Trophoblast cell (in vitro differentiated cells and primary cell): Measurements from ENCODE around the gene SRRM2.

Source experiments
- DNase-seq, 2 donors: peaks; one replicate each; pipeline ENCODE4 v3.0.0-alpha.2; 2016
- H2AFZ ChIP-seq: 2 replicates; pipeline ENCODE4 v1.6.1; 2013; ENCODE audit warnings: low read length, moderate library complexity, mild to moderate bottlenecking; ENCODE audit not compliant: insufficient read depth, poor library complexity
- H2AK5ac ChIP-seq: 2 replicates; pipeline ENCODE4 v1.6.1; 2013; ENCODE audit warnings: mild to moderate bottlenecking, low read length
- H2BK120ac ChIP-seq: 2 replicates; pipeline ENCODE4 v1.6.1; 2013; ENCODE audit warnings: low read length, mild to moderate bottlenecking, moderate library complexity; ENCODE audit not compliant: insufficient read depth, poor library complexity
- H2BK12ac ChIP-seq: 2 replicates; pipeline ENCODE4 v1.6.1; 2013; ENCODE audit warnings: mild to moderate bottlenecking, low read length, moderate library complexity
- H2BK5ac ChIP-seq: 2 replicates; pipeline ENCODE4 v1.6.1; 2013; ENCODE audit warnings: low read length, low read depth, moderate library complexity, mild to moderate bottlenecking; ENCODE audit not compliant: poor library complexity
- H3K14ac ChIP-seq: 2 replicates; pipeline ENCODE4 v1.6.1; 2013; ENCODE audit warnings: mild to moderate bottlenecking, low read length
- H3K18ac ChIP-seq: 2 replicates; pipeline ENCODE4 v1.6.1; 2013; ENCODE audit warnings: mild to moderate bottlenecking, low read length
- H3K23ac ChIP-seq: 2 replicates; pipeline ENCODE4 v1.6.1; 2013; ENCODE audit warnings: low read length
- H3K27ac ChIP-seq: 2 replicates; pipeline ENCODE4 v1.5.1; 2013; ENCODE audit warnings: low read depth, mild to moderate bottlenecking, inconsistent platforms, low read length, moderate library complexity
- H3K27me3 ChIP-seq: 2 replicates; pipeline ENCODE4 v1.6.1; 2013; ENCODE audit warnings: inconsistent platforms, mild to moderate bottlenecking, low read length, moderate library complexity; ENCODE audit not compliant: insufficient read depth
- H3K36me3 ChIP-seq, 2 experiments: 1 replicate in 1 of 2; 2 replicates in 1 of 2; pipeline ENCODE4 v1.6.1; 2013; ENCODE audit warnings: low read length in 2 of 2, mild to moderate bottlenecking in 2 of 2, moderate library complexity in 1 of 2; ENCODE audit not compliant: insufficient read depth in 2 of 2, control insufficient read depth in 1 of 2
- H3K4ac ChIP-seq: 2 replicates; pipeline ENCODE4 v1.6.1; 2013; ENCODE audit warnings: low read depth, mild to moderate bottlenecking, low read length, moderate library complexity
- H3K4me1 ChIP-seq, 2 experiments: 1 replicate in 1 of 2; 2 replicates in 1 of 2; pipeline ENCODE4 v1.6.1; 2013; ENCODE audit warnings: low read length in 2 of 2, mild to moderate bottlenecking in 2 of 2, moderate library complexity in 1 of 2; ENCODE audit not compliant: insufficient read depth in 2 of 2, control insufficient read depth in 1 of 2
- H3K4me2 ChIP-seq: 2 replicates; pipeline ENCODE4 v1.6.1; 2013; ENCODE audit warnings: inconsistent platforms, mild to moderate bottlenecking, low read length, moderate library complexity
- H3K4me3 ChIP-seq: 2 replicates; pipeline ENCODE4 v1.5.1; 2013; ENCODE audit warnings: mild to moderate bottlenecking, low read depth, low read length, inconsistent platforms
- H3K79me1 ChIP-seq: one replicate; pipeline ENCODE4 v1.6.1; 2013; ENCODE audit warnings: low read length
- H3K79me2 ChIP-seq: 2 replicates; pipeline ENCODE4 v1.6.1; 2013; ENCODE audit warnings: low read length, mild to moderate bottlenecking; ENCODE audit not compliant: control insufficient read depth, insufficient read depth, poor library complexity
- H3K9ac ChIP-seq: 2 replicates; pipeline ENCODE4 v1.6.1; 2013; ENCODE audit warnings: mild to moderate bottlenecking, low read length
- H3K9me3 ChIP-seq: 2 replicates; pipeline ENCODE4 v1.6.1; 2013; ENCODE audit warnings: low read depth, mild to moderate bottlenecking, control low read depth, inconsistent platforms, low read length; ENCODE audit not compliant: insufficient read depth
- H4K12ac ChIP-seq: 2 replicates; pipeline ENCODE4 v1.6.1; 2013; ENCODE audit warnings: low read depth, mild to moderate bottlenecking, low read length, moderate library complexity
- H4K8ac ChIP-seq: 2 replicates; pipeline ENCODE4 v1.6.1; 2013; ENCODE audit warnings: low read depth, mild to moderate bottlenecking, low read length, moderate library complexity
- H4K91ac ChIP-seq: one replicate; pipeline ENCODE4 v1.6.1; 2013; ENCODE audit warnings: low read depth, mild to moderate bottlenecking, low read length, moderate library complexity
- WGBS: extraction: QIAGEN DNeasy Blood & Tissue Kit; methylation state at CpG from one replicate; pipeline ENCODE4 v1.1.7; 2013; ENCODE audit warnings: missing lambda C conversion rate; ENCODE audit not compliant: insufficient read length, insufficient coverage; ENCODE audit errors: extremely low coverage; 5-methylcytosine and 5-hydroxymethylcytosine counted together

SRRM2 gene

DNA sequence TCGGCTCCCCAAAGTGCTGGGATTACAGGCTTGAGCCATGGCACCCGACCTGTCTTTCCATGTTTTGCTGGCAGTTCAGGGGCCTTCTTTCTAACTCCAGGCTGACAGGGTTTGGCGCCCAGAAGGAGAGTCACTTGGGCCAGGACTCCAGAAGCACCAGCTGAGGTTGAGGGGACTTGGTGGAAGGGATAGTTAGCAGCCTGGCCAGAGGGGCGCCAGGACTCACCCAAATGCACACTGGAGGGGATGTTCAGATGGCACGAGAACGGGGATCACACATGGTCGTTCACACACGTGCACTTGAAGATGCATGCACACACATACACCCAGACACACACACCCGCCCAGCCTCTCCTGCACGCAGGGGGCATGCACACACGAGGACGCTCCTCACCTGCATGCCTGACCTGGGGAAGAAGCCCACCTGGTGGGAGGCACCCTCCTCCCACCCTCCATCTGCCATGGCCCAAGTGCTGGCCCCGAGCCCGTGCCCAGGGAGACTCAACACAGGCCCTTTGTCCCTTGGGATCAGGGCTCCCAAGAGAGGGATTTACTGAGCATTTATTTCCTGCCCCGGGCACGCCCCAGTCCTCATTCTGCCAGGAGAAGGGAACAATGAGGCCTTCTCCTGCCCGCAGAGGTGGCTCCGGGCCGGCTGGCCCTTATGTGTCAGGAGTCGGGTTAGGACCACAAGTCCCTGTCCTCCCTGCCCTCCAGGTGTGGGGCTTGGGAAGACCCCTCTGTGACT, 62.3 kb downstream of the SRRM2 start:
- H2BK5ac ChIP-seq = no peak overlapping the region
- DNase-seq = no peak
- H3K79me2 ChIP-seq = no peaks in the 10 kb centered on the region
- H3K14ac ChIP-seq = no peak overlapping the region
- no peaks in the 10 kb centered on the region for H3K27me3 ChIP-seq
- H3K27ac ChIP-seq = no peak overlapping the region
- H2AFZ ChIP-seq = no peak overlapping the region
- no peak overlapping the region for H3K4me2 ChIP-seq
- H3K4me3 ChIP-seq = no peak overlapping the region
- no peak overlapping the region for H2BK120ac ChIP-seq
- no peak overlapping the region for H4K12ac ChIP-seq
- no peaks in the 10 kb centered on the region for H3K36me3 ChIP-seq
- H4K91ac ChIP-seq = no peak overlapping the region
- no peak overlapping the region for H3K9ac ChIP-seq
- H3K23ac ChIP-seq = no peak overlapping the region
- no peak overlapping the region for H4K8ac ChIP-seq
- H3K79me1 ChIP-seq = no peaks in the 10 kb centered on the region
- no CpG with 5 or more reads among the region's 20 CpGs for WGBS
- H3K4ac ChIP-seq = no peak overlapping the region
- H2AK5ac ChIP-seq = no peak overlapping the region
- no peak overlapping the region for H3K18ac ChIP-seq
- H3K9me3 ChIP-seq = no peaks in the 10 kb centered on the region
- H3K4me1 ChIP-seq = no peaks in the 10 kb centered on the region
- H2BK12ac ChIP-seq = no peak overlapping the region

DNA sequence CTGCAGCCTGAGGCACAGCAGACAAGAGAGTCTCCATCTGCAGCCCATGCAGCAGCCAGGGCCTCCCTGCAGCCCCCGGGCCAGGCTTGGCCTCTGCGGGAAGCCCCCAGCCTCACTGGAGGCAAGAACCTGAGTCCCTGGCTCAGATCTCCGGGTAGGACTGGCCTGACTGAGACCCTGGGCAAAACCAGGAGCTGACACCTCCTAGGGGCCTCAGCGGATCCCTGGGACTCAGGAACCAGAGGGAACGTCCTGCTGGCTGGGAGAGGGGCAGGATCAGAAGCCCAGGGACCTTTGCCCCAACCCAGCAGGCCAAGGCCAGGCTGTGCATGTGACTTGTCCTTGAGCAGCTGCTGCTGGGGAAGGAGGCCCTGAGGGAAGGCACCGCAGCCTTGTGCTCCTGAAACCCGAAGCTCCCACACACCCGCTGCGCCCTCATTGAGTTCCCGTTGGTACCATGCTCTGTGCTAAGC, 62.9 kb downstream of the SRRM2 start:
- no CpG with 5 or more reads among the region's 10 CpGs for WGBS
- H2BK12ac ChIP-seq = no peak overlapping the region
- no peak overlapping the region for H4K12ac ChIP-seq
- no peak overlapping the region for H4K91ac ChIP-seq
- no peaks in the 10 kb centered on the region for H3K4me1 ChIP-seq
- no peaks in the 10 kb centered on the region for H3K36me3 ChIP-seq
- H3K27me3 ChIP-seq = no peaks in the 10 kb centered on the region
- H3K4ac ChIP-seq = no peak overlapping the region
- no peak overlapping the region for H3K27ac ChIP-seq
- no peaks in the 10 kb centered on the region for H3K79me1 ChIP-seq
- H3K4me3 ChIP-seq = no peak overlapping the region
- no peak overlapping the region for H2AFZ ChIP-seq
- no peak overlapping the region for H3K14ac ChIP-seq
- H3K9ac ChIP-seq = no peak overlapping the region
- H3K18ac ChIP-seq = no peak overlapping the region
- no peak overlapping the region for H2BK5ac ChIP-seq
- H3K79me2 ChIP-seq = no peaks in the 10 kb centered on the region
- H4K8ac ChIP-seq = no peak overlapping the region
- H3K9me3 ChIP-seq = no peaks in the 10 kb centered on the region
- no peak overlapping the region for H2AK5ac ChIP-seq
- H2BK120ac ChIP-seq = no peak overlapping the region
- no peak overlapping the region for H3K23ac ChIP-seq
- no peak for DNase-seq
- no peak overlapping the region for H3K4me2 ChIP-seq

- no peaks in the 10 kb centered on the region for H3K9me3 ChIP-seq
- H3K79me1 ChIP-seq = no peaks in the 10 kb centered on the region
- H3K9ac ChIP-seq = no peak within 1 kb of the TSS
- no peaks in the 10 kb centered on the region for H3K27me3 ChIP-seq
- H2AFZ ChIP-seq = no peak within 1 kb of the TSS
- H3K36me3 ChIP-seq = no peaks in the 10 kb centered on the region
- H2BK12ac ChIP-seq = no peak within 1 kb of the TSS
- DNase-seq = no peak
- no peak within 1 kb of the TSS for H3K4me3 ChIP-seq
- no peak within 1 kb of the TSS for H3K4ac ChIP-seq
- H4K8ac ChIP-seq = no peak within 1 kb of the TSS
- H3K4me1 ChIP-seq = peaks cover 4 to 7% of the 10 kb centered on the region in 2 experiments
- no peaks in the 10 kb centered on the region for H3K79me2 ChIP-seq
- no peak within 1 kb of the TSS for H3K4me2 ChIP-seq
- no peak within 1 kb of the TSS for H4K91ac ChIP-seq
- H3K18ac ChIP-seq = no peak within 1 kb of the TSS
- H2BK120ac ChIP-seq = no peak within 1 kb of the TSS
- WGBS = no CpG with 5 or more reads among the region's 28 CpGs
- no peak within 1 kb of the TSS for H3K14ac ChIP-seq
- no peak within 1 kb of the TSS for H3K23ac ChIP-seq
- H4K12ac ChIP-seq = no peak within 1 kb of the TSS
- H2BK5ac ChIP-seq = no peak within 1 kb of the TSS
- no peak within 1 kb of the TSS for H3K27ac ChIP-seq
- no peak within 1 kb of the TSS for H2AK5ac ChIP-seq
Measured at GRCh38 chr16:2816751-2817339, 64.4 kb downstream of the SRRM2 start, which contains the start of gene PRSS21. TSS of gene PRSS21 (plus strand) at chr16:2817237. CDS start at chr16:2817269, 32 bp downstream.

DNA sequence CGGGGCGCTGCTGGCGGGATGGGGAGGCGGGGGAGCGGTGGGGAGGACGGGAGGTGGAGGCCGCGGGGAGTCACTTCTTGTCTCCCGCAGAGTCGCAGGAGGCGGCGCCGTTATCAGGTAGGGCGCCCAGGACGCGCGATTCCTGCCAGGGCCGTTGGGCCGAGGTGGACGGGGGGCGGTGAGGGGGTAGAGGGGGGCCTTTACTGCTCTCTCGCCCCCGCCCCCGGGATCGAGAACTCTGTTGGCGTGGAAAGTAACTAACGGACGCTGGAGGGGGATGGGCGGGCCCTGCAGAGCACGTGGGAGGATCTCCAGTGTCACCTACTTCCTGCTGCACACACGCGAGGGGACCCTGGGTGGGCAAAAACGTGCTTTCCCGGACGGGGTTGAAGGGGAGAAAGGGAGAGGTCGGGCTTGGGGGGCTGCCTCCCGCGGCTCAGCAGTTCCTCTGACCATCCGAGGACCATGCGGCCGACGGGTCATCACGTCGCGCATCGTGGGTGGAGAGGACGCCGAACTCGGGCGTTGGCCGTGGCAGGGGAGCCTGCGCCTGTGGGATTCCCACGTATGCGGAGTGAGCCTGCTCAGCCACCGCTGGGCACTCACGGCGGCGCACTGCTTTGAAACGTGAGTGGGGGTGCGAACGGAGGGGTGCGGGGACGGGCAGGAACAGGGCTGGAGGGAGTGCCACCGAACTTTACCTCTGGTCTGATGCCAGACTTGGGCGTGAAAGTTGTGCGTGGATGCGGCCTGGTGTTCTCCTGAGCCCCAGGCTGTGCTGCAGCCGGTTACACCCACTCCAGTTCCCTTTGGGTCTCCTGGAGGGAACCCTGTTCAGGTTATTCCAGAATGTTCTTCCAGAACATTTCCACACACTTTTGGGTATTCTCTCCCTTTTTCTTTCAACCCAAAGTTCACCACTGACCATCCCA, 65.2 kb downstream of the SRRM2 start:
- H2BK120ac ChIP-seq = no peak overlapping the region
- no peaks in the 10 kb centered on the region for H3K79me2 ChIP-seq
- no peak overlapping the region for H3K23ac ChIP-seq
- H3K4me3 ChIP-seq = no peak overlapping the region
- H2AK5ac ChIP-seq = no peak overlapping the region
- no peak for DNase-seq
- H3K27ac ChIP-seq = no peak overlapping the region
- H4K91ac ChIP-seq = no peak overlapping the region
- H3K27me3 ChIP-seq = no peaks in the 10 kb centered on the region
- H3K9me3 ChIP-seq = peaks cover 2% of the 10 kb centered on the region
- no peak overlapping the region for H4K12ac ChIP-seq
- H2AFZ ChIP-seq = no peak overlapping the region
- peaks cover 4 to 7% of the 10 kb centered on the region in 2 experiments for H3K4me1 ChIP-seq
- no peak overlapping the region for H2BK5ac ChIP-seq
- H3K14ac ChIP-seq = no peak overlapping the region
- no peak overlapping the region for H3K18ac ChIP-seq
- H3K79me1 ChIP-seq = no peaks in the 10 kb centered on the region
- H4K8ac ChIP-seq = no peak overlapping the region
- WGBS = no CpG with 5 or more reads among the region's 68 CpGs
- no peak overlapping the region for H3K4ac ChIP-seq
- no peak overlapping the region for H3K4me2 ChIP-seq
- H2BK12ac ChIP-seq = no peak overlapping the region
- H3K36me3 ChIP-seq = no peaks in the 10 kb centered on the region
- H3K9ac ChIP-seq = no peak overlapping the region
